HEK293 (cell line): ENCODE measurements around the gene LCNL1.

ENCODE experiments used
- CTCF ChIA-PET: fragments of 350-600 bp; formaldehyde crosslinking; extraction: SDS; loops from one replicate; lab custom pipeline; 2021; ENCODE audit warnings: antibody characterized with exemption; lab: Yijun Ruan, JAX
- POLR2A ChIA-PET: fragments of 300-600 bp; formaldehyde crosslinking; extraction: SDS; loops from one replicate; lab custom pipeline; 2020; ENCODE audit warnings: antibody characterized with exemption, inconsistent platforms; lab: Yijun Ruan, JAX
- H3K27ac ChIP-seq: fragments of 200-500 bp; sonication (Bioruptor generic); 2 replicates; pipeline ENCODE4 v1.5.1; 2014; ENCODE audit warnings: low read depth, low read length, control low read depth, inconsistent platforms; ENCODE audit errors: extremely low read depth
- H3K36me3 ChIP-seq, 2 experiments: fragments of 200-500 bp in 1 of 2; sonication (Bioruptor generic) in 1 of 2; 1 replicate in 1 of 2; 2 replicates in 1 of 2; pipeline ENCODE4 v1.5.1; 2014 to 2017; ENCODE audit warnings: inconsistent platforms in 2 of 2, low read length in 2 of 2; ENCODE audit not compliant: control insufficient read depth in 2 of 2, insufficient read depth in 1 of 2
- H3K4me1 ChIP-seq: fragments of 200-500 bp; sonication (Bioruptor generic); 2 replicates; pipeline ENCODE4 v1.5.1; 2014; ENCODE audit warnings: mild to moderate bottlenecking, low read length, inconsistent platforms; ENCODE audit not compliant: control insufficient read depth, insufficient read depth
- H3K4me3 ChIP-seq: 2 replicates; pipeline ENCODE4 v1.5.1; 2011; ENCODE audit warnings: low read depth, mild to moderate bottlenecking, control low read depth, low read length, moderate library complexity
- H3K9me3 ChIP-seq: fragments of 200-500 bp; sonication (Bioruptor generic); 2 replicates; pipeline ENCODE4 v1.5.1; 2014; ENCODE audit warnings: low read depth, low read length, inconsistent platforms; ENCODE audit not compliant: control insufficient read depth, insufficient read depth
- GFI1B ChIP-seq: fragments of 450-650 bp; formaldehyde crosslinking; IDR thresholded peaks from 2 replicates; pipeline ENCODE4 v1.5.1; 2016; ENCODE audit warnings: missing biosample characterization, missing genetic modification characterization
- GLIS1 ChIP-seq: fragments of 450-650 bp; formaldehyde crosslinking; IDR thresholded peaks from 2 replicates; pipeline ENCODE4 v1.5.1; 2016; ENCODE audit warnings: missing biosample characterization, missing genetic modification characterization
- HOXC10 ChIP-seq: sonication (generic); formaldehyde crosslinking; IDR thresholded peaks from 2 replicates; pipeline ENCODE4 v1.8.1; 2023; ENCODE audit warnings: mild to moderate bottlenecking, missing genetic modification reagents
- HOXD13 ChIP-seq: sonication (generic); formaldehyde crosslinking; IDR thresholded peaks from 2 replicates; pipeline ENCODE4 v1.8.0; 2022; ENCODE audit warnings: missing genetic modification reagents, borderline replicate concordance
- PRDM2 ChIP-seq: fragments of 450-650 bp; formaldehyde crosslinking; IDR thresholded peaks from 2 replicates; pipeline ENCODE4 v1.5.1; 2016; ENCODE audit warnings: missing biosample characterization, missing genetic modification characterization, borderline replicate concordance
- PRDM4 ChIP-seq: fragments of 450-650 bp; formaldehyde crosslinking; IDR thresholded peaks from 2 replicates; pipeline ENCODE4 v1.5.1; 2017; ENCODE audit warnings: missing biosample characterization, missing genetic modification characterization
- SP2 ChIP-seq: fragments of 450-650 bp; formaldehyde crosslinking; IDR thresholded peaks from 2 replicates; pipeline ENCODE4 v1.5.1; 2016; ENCODE audit warnings: missing biosample characterization, missing genetic modification characterization
- ZFHX2 ChIP-seq: fragments of 450-650 bp; formaldehyde crosslinking; conservative IDR thresholded peaks from 2 replicates; pipeline ENCODE4 v1.5.1; 2016; ENCODE audit warnings: missing biosample characterization, missing genetic modification characterization
- ZNF366 ChIP-seq: fragments of 450-650 bp; formaldehyde crosslinking; conservative IDR thresholded peaks from 2 replicates; pipeline ENCODE4 v1.5.1; 2016; ENCODE audit warnings: missing biosample characterization, missing genetic modification characterization
- ZNF391 ChIP-seq: fragments of 450-650 bp; formaldehyde crosslinking; IDR thresholded peaks from 2 replicates; pipeline ENCODE4 v1.5.1; 2016; ENCODE audit warnings: low read depth, missing biosample characterization, missing genetic modification characterization, borderline replicate concordance
- ZNF521 ChIP-seq: fragments of 450-650 bp; formaldehyde crosslinking; IDR thresholded peaks from 2 replicates; pipeline ENCODE4 v1.5.1; 2017; ENCODE audit warnings: missing biosample characterization, mild to moderate bottlenecking, missing genetic modification characterization
- ZNF645 ChIP-seq: fragments of 450-650 bp; formaldehyde crosslinking; IDR thresholded peaks from 2 replicates; pipeline ENCODE4; 2016; ENCODE audit warnings: missing biosample characterization, missing genetic modification characterization
- ZXDB ChIP-seq: fragments of 450-650 bp; formaldehyde crosslinking; IDR thresholded peaks from 2 replicates; pipeline ENCODE4 v1.5.1; 2016; ENCODE audit warnings: missing biosample characterization, missing genetic modification characterization
- TF ChIP-seq, protein P1 (sequence below): fragments of 450-650 bp; formaldehyde crosslinking; optimal IDR thresholded peaks from 2 replicates; pipeline ENCODE3; 2016; ENCODE audit warnings: missing biosample characterization, mild to moderate bottlenecking, missing genetic modification characterization
- TF ChIP-seq, protein P2 (sequence below): fragments of 450-650 bp; formaldehyde crosslinking; IDR thresholded peaks from 2 replicates; pipeline ENCODE4 v1.5.1; 2017; ENCODE audit warnings: missing biosample characterization, missing genetic modification characterization

Gene LCNL1

GRCh38 chr9:137034039-137034708 is 51.4 kb downstream of the LCNL1 start:
- H3K4me1 ChIP-seq = no peaks in the 10 kb centered on the region

GRCh38 chr9:137034709-137035506 is 52.1 kb downstream of the LCNL1 start:
- no peak overlapping the region for H3K27ac ChIP-seq
- ChIA-PET POLR2A (interaction anchor here (0.6 to 2.0 kb wide), 26 partner anchors 9 to 307 kb away, joined by 3 to 16 read pairs (median 4); partner anchors contain the start of genes CLIC3, NPDC1, PAXX and RNF208), CTCF (interaction anchor here (0.5 to 5.3 kb wide), 65 partner anchors 9 to 517 kb away, joined by 3 to 119 read pairs (median 4); partner anchors contain the start of genes AJM1, C8G, CLIC3 and FBXW5)
- no peaks in the 10 kb centered on the region for H3K9me3 ChIP-seq
- H3K4me3 ChIP-seq = no peak overlapping the region
- H3K36me3 ChIP-seq = peaks cover 0 to 20% of the 10 kb centered on the region in 2 experiments; a peak in 1 of 3 replicates
- no peaks in the 10 kb centered on the region for H3K4me1 ChIP-seq
- TF ChIP-seq ZXDB = peak; percentile 49; the same call in 1 of the 2 replicates
- TF ChIP-seq PRDM2 (tag by site-specific recombination) = no peak
- no peak for TF ChIP-seq HOXD13 (CRISPR knock-in tag)
- TF ChIP-seq HOXC10 (CRISPR knock-in tag) = no peak
- TF ChIP-seq, protein P1, sequence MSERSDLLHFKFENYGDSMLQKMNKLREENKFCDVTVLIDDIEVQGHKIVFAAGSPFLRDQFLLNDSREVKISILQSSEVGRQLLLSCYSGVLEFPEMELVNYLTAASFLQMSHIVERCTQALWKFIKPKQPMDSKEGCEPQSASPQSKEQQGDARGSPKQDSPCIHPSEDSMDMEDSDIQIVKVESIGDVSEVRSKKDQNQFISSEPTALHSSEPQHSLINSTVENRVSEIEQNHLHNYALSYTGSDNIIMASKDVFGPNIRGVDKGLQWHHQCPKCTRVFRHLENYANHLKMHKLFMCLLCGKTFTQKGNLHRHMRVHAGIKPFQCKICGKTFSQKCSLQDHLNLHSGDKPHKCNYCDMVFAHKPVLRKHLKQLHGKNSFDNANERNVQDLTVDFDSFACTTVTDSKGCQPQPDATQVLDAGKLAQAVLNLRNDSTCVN (tag by site-specific recombination) = no peak
- no peak for TF ChIP-seq GFI1B (tag by site-specific recombination)
- no peak for TF ChIP-seq ZNF645
- TF ChIP-seq ZNF366 (tag by site-specific recombination) = no peak
- no peak for TF ChIP-seq ZNF521
- TF ChIP-seq GLIS1 (tag by site-specific recombination) = peak; percentile 68
- peak; percentile 26; the same call in 1 of the 2 replicates for TF ChIP-seq ZNF391 (tag by site-specific recombination)

More at GRCh38 chr9:137034039-137034708, 51.4 kb downstream of the LCNL1 start:
- CTCF ChIA-PET = interaction anchor here (0.5 to 5.3 kb wide), 31 partner anchors 8 to 340 kb away, joined by 3 to 119 read pairs (median 7); partner anchors contain the start of genes AJM1, C8G, FBXW5 and LCN15
- POLR2A ChIA-PET = interaction anchor here (0.6 to 1.9 kb wide), 19 partner anchors 8 to 306 kb away, joined by 3 to 16 read pairs (median 3); partner anchors contain the start of genes CLIC3, RNF208, SAPCD2 and TMEM141
- Histone ChIP-seq H3K4me3 (no peak overlapping the region), H3K36me3 (peaks cover 0 to 13% of the 10 kb centered on the region in 2 experiments; a peak in 1 of 3 replicates), H3K27ac (no peak overlapping the region), H3K9me3 (no peaks in the 10 kb centered on the region)
- TF ChIP-seq SP2 (tag by site-specific recombination) (peak; percentile 26; the same call in 1 of the 2 replicates), PRDM4 (tag by site-specific recombination) (peak; percentile 78), ZFHX2 (tag by site-specific recombination) (0 out of 2 replicates have a peak, but pooled peaks have one; percentile 6)
- TF ChIP-seq, protein P2, sequence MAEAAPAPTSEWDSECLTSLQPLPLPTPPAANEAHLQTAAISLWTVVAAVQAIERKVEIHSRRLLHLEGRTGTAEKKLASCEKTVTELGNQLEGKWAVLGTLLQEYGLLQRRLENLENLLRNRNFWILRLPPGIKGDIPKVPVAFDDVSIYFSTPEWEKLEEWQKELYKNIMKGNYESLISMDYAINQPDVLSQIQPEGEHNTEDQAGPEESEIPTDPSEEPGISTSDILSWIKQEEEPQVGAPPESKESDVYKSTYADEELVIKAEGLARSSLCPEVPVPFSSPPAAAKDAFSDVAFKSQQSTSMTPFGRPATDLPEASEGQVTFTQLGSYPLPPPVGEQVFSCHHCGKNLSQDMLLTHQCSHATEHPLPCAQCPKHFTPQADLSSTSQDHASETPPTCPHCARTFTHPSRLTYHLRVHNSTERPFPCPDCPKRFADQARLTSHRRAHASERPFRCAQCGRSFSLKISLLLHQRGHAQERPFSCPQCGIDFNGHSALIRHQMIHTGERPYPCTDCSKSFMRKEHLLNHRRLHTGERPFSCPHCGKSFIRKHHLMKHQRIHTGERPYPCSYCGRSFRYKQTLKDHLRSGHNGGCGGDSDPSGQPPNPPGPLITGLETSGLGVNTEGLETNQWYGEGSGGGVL (tag by site-specific recombination) = no peak
